Loucy (cell line): ENCODE data around the gene DLK1.

ENCODE experiments used
- H2AFZ ChIP-seq: fragments of 200-600 bp; sonication (generic); 2 replicates; pipeline ENCODE4 v1.6.0; 2016; ENCODE audit warnings: antibody characterized with exemption, mild to moderate bottlenecking, low read length, moderate library complexity
- H3F3A ChIP-seq: fragments of 200-600 bp; 2 replicates; pipeline ENCODE4 v1.6.0; 2016; ENCODE audit warnings: antibody characterized with exemption, low read depth, mild to moderate bottlenecking
- H3K27me3 ChIP-seq: fragments of 200-600 bp; sonication (generic); 2 replicates; pipeline ENCODE4 v1.6.1; 2014; ENCODE audit warnings: low read length, mild to moderate bottlenecking; ENCODE audit not compliant: insufficient read depth, poor library complexity, severe bottlenecking
- H3K36me3 ChIP-seq: fragments of 200-600 bp; sonication (generic); 2 replicates; pipeline ENCODE4 v1.6.1; 2016; ENCODE audit warnings: low read length; ENCODE audit not compliant: insufficient read depth
- H3K4me1 ChIP-seq: fragments of 200-600 bp; sonication (generic); 2 replicates; pipeline ENCODE4 v1.5.1; 2014; ENCODE audit warnings: low read length, mild to moderate bottlenecking; ENCODE audit not compliant: insufficient read depth, poor library complexity, severe bottlenecking
- H3K4me2 ChIP-seq: fragments of 200-600 bp; sonication (generic); 2 replicates; pipeline ENCODE4 v1.6.0; 2014; ENCODE audit warnings: antibody characterized with exemption, low read length, low read depth, mild to moderate bottlenecking; ENCODE audit not compliant: poor library complexity, severe bottlenecking
- H3K4me3 ChIP-seq: fragments of 200-600 bp; sonication (generic); 2 replicates; pipeline ENCODE4 v1.5.1; 2014; ENCODE audit warnings: low read length, mild to moderate bottlenecking, mixed read lengths; ENCODE audit not compliant: poor library complexity, severe bottlenecking
- H3K79me2 ChIP-seq: fragments of 200-600 bp; sonication (generic); 2 replicates; pipeline ENCODE4 v1.6.1; 2014; ENCODE audit warnings: low read length; ENCODE audit not compliant: insufficient read depth
- H3K9ac ChIP-seq: fragments of 200-600 bp; sonication (generic); 2 replicates; pipeline ENCODE4 v1.6.0; 2014; ENCODE audit warnings: mild to moderate bottlenecking, low read depth, low read length, moderate library complexity; ENCODE audit not compliant: poor library complexity, severe bottlenecking
- H3K9me2 ChIP-seq: fragments of 200-600 bp; sonication (generic); replicated peaks from 2 replicates; pipeline ENCODE4 v1.6.1; 2016; ENCODE audit warnings: low read depth, low read length, mixed read lengths
- H3K9me3 ChIP-seq: fragments of 200-600 bp; sonication (generic); 2 replicates; pipeline ENCODE4 v1.6.1; 2014; ENCODE audit warnings: mild to moderate bottlenecking, antibody characterized with exemption, low read length, low read depth; ENCODE audit not compliant: insufficient read depth
- H4K20me1 ChIP-seq: fragments of 200-600 bp; sonication (generic); 2 replicates; pipeline ENCODE4 v1.6.0; 2014; ENCODE audit warnings: antibody characterized with exemption, low read length, mild to moderate bottlenecking; ENCODE audit not compliant: insufficient read depth, poor library complexity, severe bottlenecking
- EZH2phosphoT487 ChIP-seq: fragments of 200-600 bp; IDR thresholded peaks from 2 replicates; pipeline ENCODE4 v1.6.1; 2018; ENCODE audit warnings: antibody characterized with exemption, mild to moderate bottlenecking, moderate library complexity, borderline replicate concordance
- TF ChIP-seq, protein P1 (sequence below): fragments of 200-600 bp; sonication (generic); conservative IDR thresholded peaks from 2 replicates; pipeline ENCODE4 v1.5.1; 2014; ENCODE audit warnings: mild to moderate bottlenecking, antibody characterized with exemption, low read length

The DLK1 gene

GRCh38 chr14:100767788-100768536 is 41.3 kb downstream of the DLK1 start:
- Histone ChIP-seq H3K4me1 (peaks cover 11% of the 10 kb centered on the region), H2AFZ (no peak overlapping the region), H3F3A (no peaks in the 10 kb centered on the region), H3K9me2 (no peaks in the 10 kb centered on the region), H4K20me1 (no peaks in the 10 kb centered on the region), H3K4me3 (no peak overlapping the region), H3K27me3 (no peaks in the 10 kb centered on the region), H3K9ac (no peak overlapping the region), H3K79me2 (no peaks in the 10 kb centered on the region), H3K4me2 (no peak overlapping the region), H3K9me3 (no peaks in the 10 kb centered on the region), H3K36me3 (no peaks in the 10 kb centered on the region)
- TF ChIP-seq, protein P1, sequence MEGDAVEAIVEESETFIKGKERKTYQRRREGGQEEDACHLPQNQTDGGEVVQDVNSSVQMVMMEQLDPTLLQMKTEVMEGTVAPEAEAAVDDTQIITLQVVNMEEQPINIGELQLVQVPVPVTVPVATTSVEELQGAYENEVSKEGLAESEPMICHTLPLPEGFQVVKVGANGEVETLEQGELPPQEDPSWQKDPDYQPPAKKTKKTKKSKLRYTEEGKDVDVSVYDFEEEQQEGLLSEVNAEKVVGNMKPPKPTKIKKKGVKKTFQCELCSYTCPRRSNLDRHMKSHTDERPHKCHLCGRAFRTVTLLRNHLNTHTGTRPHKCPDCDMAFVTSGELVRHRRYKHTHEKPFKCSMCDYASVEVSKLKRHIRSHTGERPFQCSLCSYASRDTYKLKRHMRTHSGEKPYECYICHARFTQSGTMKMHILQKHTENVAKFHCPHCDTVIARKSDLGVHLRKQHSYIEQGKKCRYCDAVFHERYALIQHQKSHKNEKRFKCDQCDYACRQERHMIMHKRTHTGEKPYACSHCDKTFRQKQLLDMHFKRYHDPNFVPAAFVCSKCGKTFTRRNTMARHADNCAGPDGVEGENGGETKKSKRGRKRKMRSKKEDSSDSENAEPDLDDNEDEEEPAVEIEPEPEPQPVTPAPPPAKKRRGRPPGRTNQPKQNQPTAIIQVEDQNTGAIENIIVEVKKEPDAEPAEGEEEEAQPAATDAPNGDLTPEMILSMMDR: no peak
- TF ChIP-seq EZH2phosphoT487: no peak

DNA sequence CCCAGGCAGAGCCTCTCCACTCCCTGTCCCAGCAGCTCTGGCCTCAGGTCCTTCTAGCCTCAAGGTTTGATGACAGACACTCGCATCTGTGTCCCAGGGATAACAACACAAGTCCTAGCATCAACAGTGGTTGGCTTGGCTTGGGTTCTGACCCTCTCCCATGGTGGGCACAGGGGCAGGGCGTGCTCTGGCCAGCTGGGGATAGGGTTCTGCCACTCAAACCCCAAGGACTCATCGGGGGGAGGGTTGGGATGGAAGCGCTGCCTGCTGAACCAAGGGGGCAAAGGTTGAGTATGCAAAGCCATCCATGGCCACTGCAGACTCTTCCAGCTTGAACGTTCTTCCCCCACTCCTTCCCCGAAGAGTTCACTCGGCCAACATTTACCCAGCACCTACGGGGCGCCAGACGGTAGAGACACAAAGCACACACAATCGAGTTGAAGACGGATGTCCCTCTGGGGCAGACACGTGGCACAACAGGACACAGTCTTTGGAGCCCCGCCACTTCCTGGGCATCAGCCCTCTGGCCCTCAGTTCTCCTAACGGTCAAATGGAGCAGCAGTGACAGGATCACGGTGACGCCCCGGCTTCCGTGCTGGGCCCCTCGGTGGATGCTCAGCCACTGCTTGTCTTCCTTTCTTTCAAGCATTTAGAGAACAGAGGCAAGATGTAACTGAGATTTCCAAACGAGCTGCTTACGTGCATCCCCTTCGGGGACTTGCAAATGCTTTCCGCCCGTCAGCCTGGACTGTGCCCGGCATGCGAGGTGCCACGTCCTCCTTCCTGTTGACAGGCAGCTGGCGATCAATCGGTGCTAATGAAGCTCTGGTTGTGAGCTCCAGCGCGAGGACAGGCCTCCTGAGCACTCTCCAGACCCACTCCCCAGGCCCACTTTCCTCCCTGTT is 42.6 kb downstream of the DLK1 start:
- Histone ChIP-seq H3K79me2 (no peaks in the 10 kb centered on the region), H3K4me3 (no peak overlapping the region), H3K4me2 (no peak overlapping the region), H3K27me3 (no peaks in the 10 kb centered on the region), H3K9ac (no peak overlapping the region), H4K20me1 (no peaks in the 10 kb centered on the region), H3K9me3 (no peaks in the 10 kb centered on the region), H3F3A (no peaks in the 10 kb centered on the region), H3K9me2 (no peaks in the 10 kb centered on the region), H2AFZ (no peak overlapping the region), H3K36me3 (no peaks in the 10 kb centered on the region), H3K4me1 (peaks cover 11% of the 10 kb centered on the region)
- TF ChIP-seq EZH2phosphoT487: no peak
- TF ChIP-seq, protein P1: no peak

GRCh38 chr14:100770046-100770445 is 43.4 kb downstream of the DLK1 start:
- no peaks in the 10 kb centered on the region for H3K27me3 ChIP-seq
- TF ChIP-seq, protein P1: no peak
- no peak for TF ChIP-seq EZH2phosphoT487
- H3K79me2 ChIP-seq: no peaks in the 10 kb centered on the region
- peaks cover 11% of the 10 kb centered on the region for H3K4me1 ChIP-seq
- H3F3A ChIP-seq: no peaks in the 10 kb centered on the region
- H3K36me3 ChIP-seq: no peaks in the 10 kb centered on the region
- no peaks in the 10 kb centered on the region for H3K9me3 ChIP-seq
- no peak overlapping the region for H2AFZ ChIP-seq
- H3K4me2 ChIP-seq: no peak overlapping the region
- H3K9me2 ChIP-seq: no peaks in the 10 kb centered on the region
- no peaks in the 10 kb centered on the region for H4K20me1 ChIP-seq
- no peak overlapping the region for H3K4me3 ChIP-seq
- H3K9ac ChIP-seq: no peak overlapping the region
